PFSK-1 (cell line): ENCODE data around the gene SPEG.

Experiments used
- POLR2AphosphoS5 ChIP-seq: IDR thresholded peaks from 2 replicates; pipeline ENCODE4 v1.6.1; 2012; ENCODE audit warnings: low read depth, mild to moderate bottlenecking, control low read depth, low read length, moderate library complexity
- SIN3A ChIP-seq: IDR thresholded peaks from 2 replicates; pipeline ENCODE4 v1.6.1; 2012; ENCODE audit warnings: mild to moderate bottlenecking, low read length, moderate library complexity, borderline replicate concordance; ENCODE audit not compliant: insufficient read depth
- TAF1 ChIP-seq: IDR thresholded peaks from 2 replicates; pipeline ENCODE4 v1.6.1; 2012; ENCODE audit warnings: low read length, control low read depth, borderline replicate concordance; ENCODE audit not compliant: insufficient read depth
- TF ChIP-seq, protein P1 (sequence below), 2 experiments: IDR thresholded peaks; 2 replicates each; pipeline versions ENCODE4 v1.6.1 to v1.8.0; 2011 to 2012; ENCODE audit warnings: low read depth in 2 of 2, low read length in 2 of 2, control low read depth in 1 of 2, inconsistent platforms in 1 of 2, mild to moderate bottlenecking in 1 of 2, moderate library complexity in 1 of 2; ENCODE audit not compliant: insufficient read depth in 1 of 2

GRCh38 chr2:219490186-219490585 is 55.5 kb downstream of the SPEG start:
- TF ChIP-seq SIN3A, result no peak
- TF ChIP-seq, protein P1, sequence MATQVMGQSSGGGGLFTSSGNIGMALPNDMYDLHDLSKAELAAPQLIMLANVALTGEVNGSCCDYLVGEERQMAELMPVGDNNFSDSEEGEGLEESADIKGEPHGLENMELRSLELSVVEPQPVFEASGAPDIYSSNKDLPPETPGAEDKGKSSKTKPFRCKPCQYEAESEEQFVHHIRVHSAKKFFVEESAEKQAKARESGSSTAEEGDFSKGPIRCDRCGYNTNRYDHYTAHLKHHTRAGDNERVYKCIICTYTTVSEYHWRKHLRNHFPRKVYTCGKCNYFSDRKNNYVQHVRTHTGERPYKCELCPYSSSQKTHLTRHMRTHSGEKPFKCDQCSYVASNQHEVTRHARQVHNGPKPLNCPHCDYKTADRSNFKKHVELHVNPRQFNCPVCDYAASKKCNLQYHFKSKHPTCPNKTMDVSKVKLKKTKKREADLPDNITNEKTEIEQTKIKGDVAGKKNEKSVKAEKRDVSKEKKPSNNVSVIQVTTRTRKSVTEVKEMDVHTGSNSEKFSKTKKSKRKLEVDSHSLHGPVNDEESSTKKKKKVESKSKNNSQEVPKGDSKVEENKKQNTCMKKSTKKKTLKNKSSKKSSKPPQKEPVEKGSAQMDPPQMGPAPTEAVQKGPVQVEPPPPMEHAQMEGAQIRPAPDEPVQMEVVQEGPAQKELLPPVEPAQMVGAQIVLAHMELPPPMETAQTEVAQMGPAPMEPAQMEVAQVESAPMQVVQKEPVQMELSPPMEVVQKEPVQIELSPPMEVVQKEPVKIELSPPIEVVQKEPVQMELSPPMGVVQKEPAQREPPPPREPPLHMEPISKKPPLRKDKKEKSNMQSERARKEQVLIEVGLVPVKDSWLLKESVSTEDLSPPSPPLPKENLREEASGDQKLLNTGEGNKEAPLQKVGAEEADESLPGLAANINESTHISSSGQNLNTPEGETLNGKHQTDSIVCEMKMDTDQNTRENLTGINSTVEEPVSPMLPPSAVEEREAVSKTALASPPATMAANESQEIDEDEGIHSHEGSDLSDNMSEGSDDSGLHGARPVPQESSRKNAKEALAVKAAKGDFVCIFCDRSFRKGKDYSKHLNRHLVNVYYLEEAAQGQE (IDR thresholded peaks at IDR 0.05; ENCODE audit: insufficient read depth in 1 of 2, low read depth in 2 of 2, low read length in 2 of 2), result no peak
- TF ChIP-seq POLR2AphosphoS5, result no peak
- TF ChIP-seq TAF1, result no peak
